ENCODE results near the gene PRPSAP1. TPM values are rescaled to one million over a fixed set of nuclear protein-coding genes. Genes with fewer than 3 reads are reported as not detected.

Gene PRPSAP1
- total RNA-seq, 2 experiments from 2014 or later, result 28.1 to 29.9 TPM

DNA sequence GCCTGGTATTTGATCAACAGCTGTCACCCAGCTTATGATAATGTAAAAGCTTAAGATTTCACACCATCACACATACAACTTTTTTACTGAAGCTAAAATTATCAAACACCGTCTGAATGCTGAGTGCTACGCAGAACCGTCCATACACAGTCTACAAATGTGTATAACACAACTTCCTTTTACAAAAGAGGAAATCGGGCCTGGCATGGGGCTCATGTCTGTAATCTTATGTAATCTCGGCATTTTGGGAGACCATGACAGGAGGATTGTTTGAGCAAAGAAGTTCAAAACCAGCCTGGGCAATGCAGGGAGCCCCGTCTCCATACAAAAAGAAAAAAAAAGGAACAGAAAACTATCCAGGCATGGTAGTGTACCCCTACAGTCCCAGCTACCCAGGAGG lies 26.0 kb downstream of the PRPSAP1 start:
- ATAC-seq, result no peak
- POLR2A ChIA-PET, result no interaction called here
- Mint-ChIP-seq H3K27me3 (no peaks in the 10 kb centered on the region), H3K9me3 (no peaks in the 10 kb centered on the region), H3K36me3 (ENCODE audit: low read depth) (peaks cover 4% of the 10 kb centered on the region), H3K27ac (no peak overlapping the region), H3K4me1 (ENCODE audit: low read depth) (no peaks in the 10 kb centered on the region), H3K4me3 (no peak overlapping the region)
- DNase-seq, result no peak
- TF ChIP-seq, protein P1, sequence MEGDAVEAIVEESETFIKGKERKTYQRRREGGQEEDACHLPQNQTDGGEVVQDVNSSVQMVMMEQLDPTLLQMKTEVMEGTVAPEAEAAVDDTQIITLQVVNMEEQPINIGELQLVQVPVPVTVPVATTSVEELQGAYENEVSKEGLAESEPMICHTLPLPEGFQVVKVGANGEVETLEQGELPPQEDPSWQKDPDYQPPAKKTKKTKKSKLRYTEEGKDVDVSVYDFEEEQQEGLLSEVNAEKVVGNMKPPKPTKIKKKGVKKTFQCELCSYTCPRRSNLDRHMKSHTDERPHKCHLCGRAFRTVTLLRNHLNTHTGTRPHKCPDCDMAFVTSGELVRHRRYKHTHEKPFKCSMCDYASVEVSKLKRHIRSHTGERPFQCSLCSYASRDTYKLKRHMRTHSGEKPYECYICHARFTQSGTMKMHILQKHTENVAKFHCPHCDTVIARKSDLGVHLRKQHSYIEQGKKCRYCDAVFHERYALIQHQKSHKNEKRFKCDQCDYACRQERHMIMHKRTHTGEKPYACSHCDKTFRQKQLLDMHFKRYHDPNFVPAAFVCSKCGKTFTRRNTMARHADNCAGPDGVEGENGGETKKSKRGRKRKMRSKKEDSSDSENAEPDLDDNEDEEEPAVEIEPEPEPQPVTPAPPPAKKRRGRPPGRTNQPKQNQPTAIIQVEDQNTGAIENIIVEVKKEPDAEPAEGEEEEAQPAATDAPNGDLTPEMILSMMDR (IDR thresholded peaks at IDR 0.05), result no peak
- CTCF ChIA-PET, result interaction anchor here (1.0 to 1.6 kb wide), 3 partner anchors 24 to 70 kb away, joined by 3 to 5 read pairs (median 4); no protein-coding TSS in a partner anchor
- intact Hi-C loops (cut with micrococcal nuclease), result no loop called here

DNA sequence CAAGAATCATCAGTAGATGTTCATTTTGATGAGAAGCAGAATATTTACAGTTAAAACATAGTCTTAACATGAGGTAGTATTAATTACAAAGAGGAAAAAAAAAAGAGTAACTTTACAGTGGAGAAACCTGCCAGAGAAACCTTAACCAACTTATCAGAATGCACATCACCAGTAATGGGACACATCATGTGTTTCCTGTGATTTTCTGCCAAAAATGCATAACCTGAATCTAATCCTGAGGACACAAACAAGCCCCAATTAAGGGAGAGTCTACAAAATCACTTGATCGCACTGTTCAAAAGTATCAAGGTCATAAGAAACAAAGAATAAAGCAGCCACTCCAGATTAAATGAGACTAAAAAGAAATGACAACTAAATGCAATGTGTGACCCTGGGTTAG lies 27.4 kb downstream of the PRPSAP1 start:
- no peaks in the 10 kb centered on the region for H3K27me3 Mint-ChIP-seq
- H3K27ac Mint-ChIP-seq, result no peak overlapping the region
- H3K36me3 Mint-ChIP-seq (ENCODE audit: low read depth), result peaks cover 4% of the 10 kb centered on the region
- H3K4me1 Mint-ChIP-seq (ENCODE audit: low read depth), result no peaks in the 10 kb centered on the region
- ATAC-seq (no peak), DNase-seq (no peak)
- H3K9me3 Mint-ChIP-seq, result no peaks in the 10 kb centered on the region
- intact Hi-C loops (cut with micrococcal nuclease), result no loop called here
- no peak overlapping the region for H3K4me3 Mint-ChIP-seq
- ChIA-PET CTCF (interaction anchor here (1.6 kb wide), 1 partner anchor 72 kb away, joined by 5 read pairs; no protein-coding TSS in a partner anchor), POLR2A (no interaction called here)
- TF ChIP-seq, protein P1 (IDR thresholded peaks at IDR 0.05), result no peak

DNA sequence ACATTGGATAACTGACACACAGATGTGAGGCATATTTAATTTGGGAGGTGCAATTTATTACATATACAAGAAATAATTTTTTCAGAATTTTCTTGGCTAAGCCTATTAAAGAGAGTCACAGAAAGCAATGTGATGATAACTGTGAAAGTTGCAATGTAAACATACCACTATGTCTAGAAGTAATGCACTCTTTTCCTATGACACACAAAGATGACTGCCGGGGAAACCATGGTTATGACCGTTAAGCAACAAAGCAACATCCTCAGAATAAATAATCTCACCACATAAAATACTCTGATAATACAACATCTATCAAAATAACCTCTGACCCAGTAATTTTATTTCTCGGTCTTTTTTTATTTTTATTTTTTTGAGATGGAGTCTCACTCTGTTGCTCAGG lies 35.1 kb downstream of the PRPSAP1 start:
- ATAC-seq (no peak), DNase-seq (no peak)
- no peak overlapping the region for H3K4me3 Mint-ChIP-seq
- no peaks in the 10 kb centered on the region for H3K9me3 Mint-ChIP-seq
- H3K4me1 Mint-ChIP-seq (ENCODE audit: low read depth), result peaks cover 2% of the 10 kb centered on the region
- ChIA-PET POLR2A (no interaction called here), CTCF (interaction anchor here (1.7 to 2.2 kb wide), 2 partner anchors 15 to 79 kb away, joined by 4 to 11 read pairs; no protein-coding TSS in a partner anchor)
- H3K27ac Mint-ChIP-seq, result no peak overlapping the region
- H3K27me3 Mint-ChIP-seq, result no peaks in the 10 kb centered on the region
- peaks cover 13% of the 10 kb centered on the region for H3K36me3 Mint-ChIP-seq (ENCODE audit: low read depth)
- intact Hi-C loops (cut with micrococcal nuclease), result no loop called here
- TF ChIP-seq, protein P1 (IDR thresholded peaks at IDR 0.05), result no peak

DNA sequence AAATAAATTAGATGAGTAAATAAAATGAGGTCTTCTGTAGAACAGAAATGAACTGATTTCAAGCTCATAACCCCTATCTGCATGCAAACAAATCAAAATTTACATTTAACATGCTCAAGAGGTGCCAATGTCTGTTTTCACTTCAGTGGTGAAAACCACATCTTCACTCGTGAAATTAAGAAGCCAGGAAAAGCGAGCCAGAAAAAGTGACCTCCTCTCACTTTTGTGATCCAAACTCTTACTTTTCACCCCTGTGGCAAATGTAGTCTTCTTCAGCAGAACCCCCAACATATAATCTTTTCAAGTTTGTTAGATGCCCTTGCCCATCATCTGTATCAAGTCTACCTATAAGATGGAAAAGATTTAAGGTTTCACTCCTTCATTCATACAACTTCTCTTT lies 36.2 kb downstream of the PRPSAP1 start:
- no peak overlapping the region for H3K27ac Mint-ChIP-seq
- intact Hi-C loops (cut with micrococcal nuclease), result no loop called here
- no peaks in the 10 kb centered on the region for H3K9me3 Mint-ChIP-seq
- peaks cover 4% of the 10 kb centered on the region for H3K4me1 Mint-ChIP-seq (ENCODE audit: low read depth)
- peaks cover 11% of the 10 kb centered on the region for H3K36me3 Mint-ChIP-seq (ENCODE audit: low read depth)
- CTCF ChIA-PET, result interaction anchor here (1.7 to 2.2 kb wide), 2 partner anchors 14 to 80 kb away, joined by 4 to 11 read pairs; no protein-coding TSS in a partner anchor
- H3K27me3 Mint-ChIP-seq, result no peaks in the 10 kb centered on the region
- ATAC-seq, result no peak
- no peak overlapping the region for H3K4me3 Mint-ChIP-seq
- DNase-seq, result no peak
- TF ChIP-seq, protein P1 (IDR thresholded peaks at IDR 0.05), result no peak
- POLR2A ChIA-PET, result interaction anchor here (1.4 kb wide), 1 partner anchor 190 kb away, joined by 3 read pairs; no protein-coding TSS in a partner anchor

DNA sequence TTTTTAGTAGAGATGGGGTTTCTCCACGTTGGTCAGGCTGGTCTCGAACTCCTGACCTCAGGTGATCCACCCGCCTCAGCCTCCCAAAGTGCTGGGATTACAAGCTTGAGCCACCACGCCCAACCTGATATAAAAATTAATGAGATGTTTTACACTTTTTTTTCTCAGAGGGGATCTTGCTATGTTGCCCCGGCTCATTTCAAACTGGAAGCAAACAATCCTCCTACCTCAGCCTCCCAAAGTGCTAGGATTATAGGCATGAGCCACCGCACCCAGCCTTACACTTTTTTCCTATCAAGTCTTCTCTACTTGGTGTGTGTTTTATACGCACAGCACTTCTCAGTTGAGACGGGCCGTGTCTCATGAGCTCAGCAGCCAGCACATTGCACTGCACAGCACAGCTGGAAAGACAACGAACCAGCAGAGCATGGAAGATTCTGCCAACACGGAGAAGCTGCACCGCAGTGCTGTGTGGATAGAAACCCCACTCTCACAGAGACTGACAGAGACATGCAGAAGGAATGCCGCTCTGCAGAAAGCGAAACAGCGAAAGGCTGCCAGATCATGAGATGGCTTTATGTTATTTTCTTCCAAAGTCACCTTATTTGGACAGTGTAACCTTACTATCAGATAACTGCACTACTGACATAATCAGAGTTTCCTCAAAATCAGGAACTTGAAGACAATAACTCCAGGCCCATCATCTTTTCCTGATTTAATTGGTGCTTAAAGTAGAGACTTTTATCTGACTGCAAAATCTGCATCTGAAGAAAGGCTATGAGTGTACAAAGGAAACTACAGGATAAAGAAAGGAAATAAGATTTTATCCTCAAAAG lies 39.1 kb downstream of the PRPSAP1 start:
- Mint-ChIP-seq H3K9me3 (no peaks in the 10 kb centered on the region), H3K36me3 (ENCODE audit: low read depth) (peaks cover 11% of the 10 kb centered on the region), H3K4me1 (ENCODE audit: low read depth) (peaks cover 4% of the 10 kb centered on the region), H3K4me3 (no peak overlapping the region), H3K27me3 (no peaks in the 10 kb centered on the region), H3K27ac (no peak overlapping the region)
- TF ChIP-seq, protein P1 (IDR thresholded peaks at IDR 0.05), result no peak
- ChIA-PET CTCF (interaction anchor here (1.6 to 2.4 kb wide), 4 partner anchors 8 to 300 kb away, joined by 3 to 8 read pairs (median 5); no protein-coding TSS in a partner anchor), POLR2A (interaction anchor here (0.7 kb wide), 1 partner anchor 33 kb away, joined by 3 read pairs; no protein-coding TSS in a partner anchor)
- DNase-seq (no peak), ATAC-seq (no peak)
- intact Hi-C loops (cut with micrococcal nuclease), result no loop called here

All from activated CD8-positive, alpha-beta T cell treated with anti-CD3 and anti-CD28 coated beads for 36 hours (primary cell).